Heart left ventricle (tissue), 13 donors: ENCODE measurements around the gene IGIP.

ENCODE experiments used
- POLR2A ChIP-seq, 2 donors: fragments of 450-650 bp; IDR thresholded peaks; one replicate each; pipeline ENCODE4 v1.6.1; 2017; ENCODE audit warnings: antibody characterized with exemption in 2 of 2, mild to moderate bottlenecking in 2 of 2, moderate library complexity in 2 of 2
- TF ChIP-seq, protein P1 (sequence below), 12 donors: fragments of 200-600 bp; sonication (generic) in 4 of 12; IDR thresholded peaks; one replicate each; pipeline versions ENCODE4 v1.5.0 to v1.8.0; 2018 to 2022; ENCODE audit warnings: antibody characterized with exemption in 12 of 12, mild to moderate bottlenecking in 5 of 12
- donor health status: ischemic (EF 13 %, LVEDD 7.1; RV severe dilation, severe dysfunction).
- donor health status: DM: no; HTN: yes; CAD: no.
- donor health status: DM: no; HTN: no; CAD: no.
- donor health status: ischemic (EF 25% LVEDD 6.9; RV normal size, moderate dysfunction).
- donor health status: ischemic (EF 25% LVEDD 5.7; RV mildly dilated, moderate dysfunction).
- donor health status: ischemic (EF 35%, LVEDD 5.7; RV mildly dilated, moderate dysfunction).
- donor health status: nonischemic (EF 11% LVEDD 7.7; RV severe dilation, severe dysfunction).
- donor health status: DM: yes; HTN: yes; CAD: no.
- donor health status: PGD.
- donor health status: ischemic (EF 29% LVEDD 5.4; RV normal size, mild dysfunction).
- donor health status: nonischemic (EF 23%, LVEDD 6.1; RV moderate dilation, normal function).

DNA sequence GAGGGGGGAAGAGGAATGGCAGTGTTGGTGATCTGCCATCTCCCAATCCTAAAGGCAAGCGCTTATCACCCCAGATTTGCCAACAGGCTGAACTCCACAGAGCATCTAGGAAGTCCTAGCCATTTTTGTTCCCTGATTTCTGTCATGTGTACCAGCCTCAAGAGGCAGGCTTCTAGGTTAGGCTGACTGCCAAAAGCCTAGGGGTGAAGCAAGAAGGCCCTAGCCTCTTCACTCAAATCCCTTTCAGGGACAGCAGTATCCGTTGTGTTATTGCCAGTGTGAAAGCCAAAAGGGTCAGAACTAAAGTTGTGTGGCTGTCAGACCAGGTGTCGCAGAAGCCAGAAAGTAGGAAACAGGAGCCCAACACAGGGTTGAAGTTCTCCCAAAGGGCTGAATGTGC lies 14.7 kb downstream of the IGIP start:
- TF ChIP-seq, protein P1, sequence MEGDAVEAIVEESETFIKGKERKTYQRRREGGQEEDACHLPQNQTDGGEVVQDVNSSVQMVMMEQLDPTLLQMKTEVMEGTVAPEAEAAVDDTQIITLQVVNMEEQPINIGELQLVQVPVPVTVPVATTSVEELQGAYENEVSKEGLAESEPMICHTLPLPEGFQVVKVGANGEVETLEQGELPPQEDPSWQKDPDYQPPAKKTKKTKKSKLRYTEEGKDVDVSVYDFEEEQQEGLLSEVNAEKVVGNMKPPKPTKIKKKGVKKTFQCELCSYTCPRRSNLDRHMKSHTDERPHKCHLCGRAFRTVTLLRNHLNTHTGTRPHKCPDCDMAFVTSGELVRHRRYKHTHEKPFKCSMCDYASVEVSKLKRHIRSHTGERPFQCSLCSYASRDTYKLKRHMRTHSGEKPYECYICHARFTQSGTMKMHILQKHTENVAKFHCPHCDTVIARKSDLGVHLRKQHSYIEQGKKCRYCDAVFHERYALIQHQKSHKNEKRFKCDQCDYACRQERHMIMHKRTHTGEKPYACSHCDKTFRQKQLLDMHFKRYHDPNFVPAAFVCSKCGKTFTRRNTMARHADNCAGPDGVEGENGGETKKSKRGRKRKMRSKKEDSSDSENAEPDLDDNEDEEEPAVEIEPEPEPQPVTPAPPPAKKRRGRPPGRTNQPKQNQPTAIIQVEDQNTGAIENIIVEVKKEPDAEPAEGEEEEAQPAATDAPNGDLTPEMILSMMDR (IDR thresholded peaks at IDR 0.05): no peak
- TF ChIP-seq POLR2A (IDR thresholded peaks at IDR 0.05): no peak
